Measurements from ENCODE around the gene PCCA. TPM values are rescaled to one million over a fixed set of nuclear protein-coding genes. Genes with fewer than 3 reads are reported as not detected.

The PCCA gene
- total and polyA plus RNA-seq, 8 donors: 31.4 to 140 (median 77.0) TPM

DNA sequence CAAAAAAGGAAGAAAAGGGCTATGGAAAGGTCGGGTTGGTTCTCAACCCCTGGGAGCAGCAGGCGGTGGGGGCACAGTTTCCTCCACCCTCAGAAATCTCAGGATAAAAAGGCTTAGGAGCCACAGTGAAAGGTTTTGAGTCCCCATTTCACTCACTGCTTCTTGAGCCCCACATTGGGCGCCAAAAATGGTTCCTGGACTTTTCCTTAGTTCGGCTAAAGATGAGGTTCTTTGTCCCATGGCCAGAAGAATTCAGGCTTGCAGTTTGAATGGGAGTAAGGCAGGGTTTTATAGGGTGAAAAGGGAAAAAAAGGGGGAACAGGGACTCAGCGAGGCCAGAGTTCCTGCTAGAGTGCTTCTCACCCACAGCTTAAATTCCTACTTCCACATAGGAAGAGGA, 320.2 kb downstream of the PCCA start:
- no peaks in the 10 kb centered on the region for H3K27me3 ChIP-seq
- peaks cover 37 to 76% (median 55%) of the 10 kb centered on the region in 4 donors for H3K9me3 ChIP-seq
- DNase-seq: no peak
- H3K36me3 ChIP-seq: peaks cover 4 to 77% (median 44%) of the 10 kb centered on the region in 4 donors
- no peak overlapping the region for H3K4me3 ChIP-seq
- no peak overlapping the region for H3K27ac ChIP-seq
- TF ChIP-seq POLR2AphosphoS5 (IDR thresholded peaks at IDR 0.05) (no peak), EP300 (IDR thresholded peaks at IDR 0.05) (no peak), POLR2A (IDR thresholded peaks at IDR 0.05) (no peak)
- TF ChIP-seq, protein P1, sequence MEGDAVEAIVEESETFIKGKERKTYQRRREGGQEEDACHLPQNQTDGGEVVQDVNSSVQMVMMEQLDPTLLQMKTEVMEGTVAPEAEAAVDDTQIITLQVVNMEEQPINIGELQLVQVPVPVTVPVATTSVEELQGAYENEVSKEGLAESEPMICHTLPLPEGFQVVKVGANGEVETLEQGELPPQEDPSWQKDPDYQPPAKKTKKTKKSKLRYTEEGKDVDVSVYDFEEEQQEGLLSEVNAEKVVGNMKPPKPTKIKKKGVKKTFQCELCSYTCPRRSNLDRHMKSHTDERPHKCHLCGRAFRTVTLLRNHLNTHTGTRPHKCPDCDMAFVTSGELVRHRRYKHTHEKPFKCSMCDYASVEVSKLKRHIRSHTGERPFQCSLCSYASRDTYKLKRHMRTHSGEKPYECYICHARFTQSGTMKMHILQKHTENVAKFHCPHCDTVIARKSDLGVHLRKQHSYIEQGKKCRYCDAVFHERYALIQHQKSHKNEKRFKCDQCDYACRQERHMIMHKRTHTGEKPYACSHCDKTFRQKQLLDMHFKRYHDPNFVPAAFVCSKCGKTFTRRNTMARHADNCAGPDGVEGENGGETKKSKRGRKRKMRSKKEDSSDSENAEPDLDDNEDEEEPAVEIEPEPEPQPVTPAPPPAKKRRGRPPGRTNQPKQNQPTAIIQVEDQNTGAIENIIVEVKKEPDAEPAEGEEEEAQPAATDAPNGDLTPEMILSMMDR (IDR thresholded peaks at IDR 0.05): no peak
- intact Hi-C loops (cut with DNase I; ENCODE audit: low total_unique reads): no loop called here
- no peaks in the 10 kb centered on the region for H3K4me1 ChIP-seq
- 94 to 98% (median 97%) methylated on average over 5 of the region's 5 CpGs for WGBS, 5 donors

DNA sequence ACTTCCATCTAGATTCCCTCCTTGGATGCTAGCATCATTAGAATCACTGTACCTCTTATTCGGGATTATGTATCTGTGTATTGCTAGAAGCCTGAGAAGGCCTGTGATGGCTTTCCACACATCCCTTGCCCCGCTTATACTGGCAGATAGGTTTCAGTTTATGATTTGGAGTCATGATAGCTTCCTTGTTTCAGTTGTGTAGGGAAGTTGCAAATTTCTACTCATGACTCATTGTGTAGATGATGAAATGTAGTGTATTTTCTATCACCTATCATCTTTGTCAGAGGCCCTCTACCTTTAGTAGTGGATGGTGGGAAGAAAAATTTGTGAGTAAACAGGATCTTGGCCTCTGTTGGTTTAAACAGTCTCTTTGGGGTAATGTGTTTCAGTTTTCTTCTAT, 334.5 kb downstream of the PCCA start:
- no peak for DNase-seq
- no peaks in the 10 kb centered on the region for H3K9me3 ChIP-seq
- intact Hi-C loops (cut with DNase I; ENCODE audit: low total_unique reads): no loop called here
- no peak overlapping the region for H3K27ac ChIP-seq
- H3K4me3 ChIP-seq: no peak overlapping the region
- peaks cover 0 to 36% (median 18%) of the 10 kb centered on the region in 4 donors for H3K36me3 ChIP-seq
- no peaks in the 10 kb centered on the region for H3K4me1 ChIP-seq
- WGBS, 5 donors: 83 to 97% (median 96%) methylated on average over 2 of the region's 2 CpGs
- H3K27me3 ChIP-seq: no peaks in the 10 kb centered on the region
- TF ChIP-seq POLR2AphosphoS5 (IDR thresholded peaks at IDR 0.05): no peak
- TF ChIP-seq EP300 (IDR thresholded peaks at IDR 0.05): no peak
- no peak for TF ChIP-seq POLR2A (IDR thresholded peaks at IDR 0.05)

DNA sequence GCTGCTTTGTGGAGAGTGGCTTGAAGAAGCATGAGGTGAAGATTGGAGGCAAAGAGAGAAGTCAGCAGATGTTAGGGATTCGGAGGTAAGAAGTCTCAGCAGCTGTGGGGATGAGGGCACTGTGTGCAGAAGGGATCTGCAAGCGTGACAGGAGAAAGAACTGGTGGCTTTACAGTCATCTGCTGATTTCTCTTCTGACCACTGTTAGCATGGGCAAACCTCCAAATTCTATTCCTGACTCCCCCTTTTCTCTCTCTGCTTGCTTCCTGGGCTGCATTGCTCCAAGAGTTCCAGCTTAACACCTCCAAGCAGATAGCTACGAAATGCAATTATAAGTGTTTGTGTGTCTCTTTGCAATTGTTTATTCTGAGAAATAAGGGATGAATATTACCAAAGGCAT, 340.1 kb downstream of the PCCA start:
- H3K9me3 ChIP-seq: no peaks in the 10 kb centered on the region
- no peaks in the 10 kb centered on the region for H3K27me3 ChIP-seq
- H3K4me3 ChIP-seq: no peak overlapping the region
- H3K4me1 ChIP-seq: no peaks in the 10 kb centered on the region
- WGBS, 5 donors: 85 to 93% (median 89%) methylated on average over 3 of the region's 3 CpGs
- intact Hi-C loops (cut with DNase I; ENCODE audit: low total_unique reads): no loop called here
- no peak for DNase-seq
- no peak overlapping the region for H3K27ac ChIP-seq
- peaks cover 0 to 67% (median 39%) of the 10 kb centered on the region in 4 donors for H3K36me3 ChIP-seq
- TF ChIP-seq POLR2AphosphoS5 (IDR thresholded peaks at IDR 0.05) (no peak), EP300 (IDR thresholded peaks at IDR 0.05) (no peak), POLR2A (IDR thresholded peaks at IDR 0.05) (no peak)
- TF ChIP-seq, protein P1 (IDR thresholded peaks at IDR 0.05): no peak

DNA sequence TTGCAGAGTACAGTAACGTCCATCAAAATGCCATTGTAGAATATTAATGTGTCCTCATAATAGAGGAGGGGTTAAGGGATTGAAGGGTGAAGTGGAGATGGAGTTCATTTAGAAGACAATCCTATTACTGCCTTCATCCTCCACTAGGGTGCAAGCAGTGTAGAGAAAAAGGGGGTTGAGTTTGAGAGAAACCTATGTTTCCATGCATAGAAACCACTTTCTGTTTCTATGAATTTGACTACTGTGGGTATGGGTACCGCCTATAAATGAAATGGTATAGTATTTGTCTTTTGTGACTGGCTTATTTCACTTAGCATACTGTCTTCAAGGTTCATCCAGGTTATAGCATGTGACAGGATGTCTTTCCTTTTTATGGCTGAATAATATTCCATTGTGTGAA, 343.7 kb downstream of the PCCA start:
- no peaks in the 10 kb centered on the region for H3K9me3 ChIP-seq
- no peaks in the 10 kb centered on the region for H3K4me1 ChIP-seq
- TF ChIP-seq POLR2A (IDR thresholded peaks at IDR 0.05) (no peak), POLR2AphosphoS5 (IDR thresholded peaks at IDR 0.05) (no peak), EP300 (IDR thresholded peaks at IDR 0.05) (no peak)
- TF ChIP-seq, protein P1 (IDR thresholded peaks at IDR 0.05): no peak
- H3K4me3 ChIP-seq: no peak overlapping the region
- H3K27me3 ChIP-seq: no peaks in the 10 kb centered on the region
- H3K27ac ChIP-seq: no peak overlapping the region
- H3K36me3 ChIP-seq: peaks cover 0 to 55% (median 34%) of the 10 kb centered on the region in 4 donors
- intact Hi-C loops (cut with DNase I; ENCODE audit: low total_unique reads): no loop called here
- DNase-seq: no peak
- 89 to 98% (median 95%) methylated on average over 2 of the region's 2 CpGs for WGBS, 5 donors

DNA sequence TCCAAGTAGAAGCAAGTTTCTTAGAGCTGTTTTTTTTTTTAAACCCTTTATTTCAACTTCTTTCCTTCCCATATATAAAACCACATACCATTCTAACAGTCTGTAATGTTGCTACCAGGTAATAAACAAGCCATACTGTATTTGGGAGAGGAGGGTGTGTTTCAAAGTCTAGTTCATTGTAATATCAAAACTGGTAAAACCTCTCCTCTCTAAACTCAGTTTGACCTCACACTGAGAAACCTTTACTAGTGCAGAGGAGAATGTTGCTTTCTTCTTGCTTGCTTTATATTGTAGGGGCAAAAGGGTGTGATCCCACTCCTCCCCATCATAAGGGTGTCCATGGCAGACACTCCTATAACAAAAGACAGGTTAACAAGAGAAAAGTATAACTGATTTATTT, 344.6 kb downstream of the PCCA start:
- no peaks in the 10 kb centered on the region for H3K9me3 ChIP-seq
- no peak for DNase-seq
- H3K4me1 ChIP-seq: no peaks in the 10 kb centered on the region
- intact Hi-C loops (cut with DNase I; ENCODE audit: low total_unique reads): no loop called here
- no peak overlapping the region for H3K27ac ChIP-seq
- no peak overlapping the region for H3K4me3 ChIP-seq
- peaks cover 0 to 54% (median 38%) of the 10 kb centered on the region in 4 donors for H3K36me3 ChIP-seq
- H3K27me3 ChIP-seq: no peaks in the 10 kb centered on the region
- TF ChIP-seq POLR2AphosphoS5 (IDR thresholded peaks at IDR 0.05): no peak
- TF ChIP-seq, protein P1 (IDR thresholded peaks at IDR 0.05): no peak
- TF ChIP-seq POLR2A (IDR thresholded peaks at IDR 0.05): no peak
- TF ChIP-seq EP300 (IDR thresholded peaks at IDR 0.05): no peak
